ENCODE data around the gene SLC27A5. TPM values are rescaled to one million over a fixed set of nuclear protein-coding genes. Genes with fewer than 3 reads are reported as not detected.

Gene SLC27A5
- total and polyA plus RNA-seq, 7 experiments from 2014 or later, result 5.9 to 26.9 (median 13.5) TPM

DNA sequence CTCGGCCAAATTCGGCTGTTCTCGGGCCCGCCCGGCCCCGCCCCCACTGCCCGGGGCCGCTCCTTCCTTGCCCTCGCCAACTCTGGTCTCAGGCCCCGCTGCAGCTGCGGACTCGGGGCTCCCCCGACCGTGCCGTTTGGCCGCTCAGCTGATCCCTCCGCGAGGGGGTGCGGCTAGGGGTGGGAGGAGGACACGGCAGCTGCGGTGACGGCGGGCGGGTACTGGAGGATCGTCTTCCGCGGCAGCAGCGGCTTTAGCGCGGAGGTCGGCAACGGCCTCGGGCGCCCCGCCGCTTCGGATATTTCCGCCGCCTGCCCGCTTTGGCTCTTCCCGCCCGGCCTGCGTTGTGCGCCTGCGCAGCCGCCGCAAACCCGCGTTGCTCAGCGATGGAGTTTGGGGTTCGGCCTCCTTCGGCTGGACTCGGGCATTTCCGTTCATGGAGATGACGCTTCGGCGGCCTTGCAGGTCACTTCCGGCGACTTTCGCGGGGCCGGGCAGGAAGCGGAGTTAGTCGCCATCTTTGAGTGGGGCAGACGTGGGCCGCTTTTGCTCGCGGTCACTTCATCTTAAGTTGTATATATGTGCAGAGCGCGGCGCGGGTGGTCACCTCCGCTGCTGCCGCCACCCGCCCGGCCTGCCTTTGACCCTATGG, 47.0 kb upstream of the SLC27A5 start:
- Histone ChIP-seq H3K4me1 (ENCODE audit: control insufficient read depth in 2 of 2, insufficient read depth in 2 of 2, low read length in 2 of 2) (peaks cover 51 to 63% of the 10 kb centered on the region in 2 donors), H3K36me3 (ENCODE audit: control insufficient read depth in 2 of 3, insufficient read depth in 3 of 3, low read length in 3 of 3) (peaks cover 0 to 11% (median 4%) of the 10 kb centered on the region in 3 experiments), H3K9me3 (ENCODE audit: control insufficient read depth in 2 of 3, low read length in 3 of 3) (no peaks in the 10 kb centered on the region), H3K27ac (ENCODE audit: low read depth, low read length) (peak overlapping the region; percentile 97), H3K27me3 (ENCODE audit: control insufficient read depth in 2 of 2, insufficient read depth in 2 of 2, low read length in 2 of 2) (no peaks in the 10 kb centered on the region), H3K4me3 (ENCODE audit: low read length) (peak overlapping the region; percentile 97)
- Mint-ChIP-seq H3K9me3 (peaks cover 0 to 3% (median 0%) of the 10 kb centered on the region in 11 donors), H3K27ac (peak overlapping the region; percentile 93 to 99 (median 98)), H3K27me3 (peaks cover 0 to 4% (median 0%) of the 10 kb centered on the region in 5 donors), H3K4me3 (peak overlapping the region; percentile 87 to 98 (median 96)), H3K36me3 (peaks cover under 1 to 37% (median 8%) of the 10 kb centered on the region in 5 donors), H3K4me1 (peaks cover 18 to 86% (median 77%) of the 10 kb centered on the region in 7 donors)
- intact Hi-C loops (cut with micrococcal nuclease), result loop anchor here (1.0 kb wide), 2 partner anchors 15 to 157 kb away; partner anchors contain the start of gene MZF1 (in 2 of the 2)
- ATAC-seq (peak; percentile 79), DNase-seq (peak; percentile 99 to 100 (median 100))
- ChIA-PET POLR2A (interaction anchor here (0.7 to 5.1 kb wide), 10 partner anchors 8 to 45 kb away, joined by 3 to 20 read pairs (median 4); partner anchors contain the start of genes TRIM28 and ZBTB45), CTCF (interaction anchor here (1.4 kb wide), 1 partner anchor 39 kb away, joined by 4 read pairs; the partner anchor contains the start of gene ZBTB45)

DNA sequence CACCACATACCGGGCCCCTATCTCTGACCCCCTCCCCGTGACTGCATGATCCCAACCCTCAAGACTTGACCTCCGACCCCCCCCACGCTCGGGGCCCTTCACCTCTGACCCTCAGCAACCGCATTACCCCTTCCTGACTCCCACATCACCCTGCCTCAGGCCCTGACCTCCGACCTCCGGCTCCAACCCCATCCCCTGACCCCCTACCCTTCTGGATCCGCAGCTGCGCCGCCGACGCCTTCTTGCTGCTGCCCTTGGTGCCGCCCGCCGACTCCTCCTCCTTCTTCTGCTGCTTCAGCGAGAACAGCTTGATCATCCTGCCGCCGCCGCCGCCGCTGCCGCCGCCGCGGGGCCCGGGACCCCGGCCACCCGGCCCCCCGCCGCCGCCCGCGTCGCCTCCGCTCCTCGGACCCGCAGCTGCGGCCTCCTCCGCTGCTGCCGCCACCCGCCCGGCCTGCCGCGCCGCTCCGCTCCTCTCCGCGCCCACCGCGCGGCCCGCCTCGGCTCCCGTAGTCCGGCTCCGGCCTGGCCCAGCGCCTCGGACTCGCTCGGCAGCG, 46.4 kb upstream of the SLC27A5 start, which contains the start of gene UBE2M:
Gene UBE2M (minus strand): TSS at position 546 of the 557 bp plus-strand sequence. CDS start 230 bp downstream, at position 316.
- Mint-ChIP-seq H3K27me3 (no peaks in the 10 kb centered on the region), H3K4me3 (peak within 1 kb of the TSS; percentile 87 to 98 (median 96)), H3K9me3 (peaks cover 0 to 2% (median 0%) of the 10 kb centered on the region in 11 donors), H3K36me3 (peaks cover 3 to 38% (median 12%) of the 10 kb centered on the region in 5 donors), H3K27ac (peak within 1 kb of the TSS; percentile 93 to 99 (median 98)), H3K4me1 (peaks cover 16 to 84% (median 74%) of the 10 kb centered on the region in 7 donors)
- ATAC-seq, result peak; percentile 10
- Histone ChIP-seq H3K27ac (ENCODE audit: low read depth, low read length) (peak within 1 kb of the TSS; percentile 97), H3K4me1 (ENCODE audit: control insufficient read depth in 2 of 2, insufficient read depth in 2 of 2, low read length in 2 of 2) (peaks cover 50 to 59% of the 10 kb centered on the region in 2 donors), H3K9me3 (ENCODE audit: control insufficient read depth in 2 of 3, low read length in 3 of 3) (no peaks in the 10 kb centered on the region), H3K27me3 (ENCODE audit: control insufficient read depth in 2 of 2, insufficient read depth in 2 of 2, low read length in 2 of 2) (no peaks in the 10 kb centered on the region), H3K36me3 (ENCODE audit: control insufficient read depth in 2 of 3, insufficient read depth in 3 of 3, low read length in 3 of 3) (peaks cover 0 to 11% (median 4%) of the 10 kb centered on the region in 3 experiments), H3K4me3 (ENCODE audit: low read length) (peak within 1 kb of the TSS; percentile 97)
- ChIA-PET POLR2A (interaction anchor here (0.7 to 5.1 kb wide), 8 partner anchors 9 to 44 kb away, joined by 3 to 20 read pairs (median 4); partner anchors contain the start of genes TRIM28 and ZBTB45), CTCF (no interaction called here)
- intact Hi-C loops (cut with micrococcal nuclease), result loop anchor here (1.0 kb wide), 2 partner anchors 15 to 157 kb away; partner anchors contain the start of gene MZF1 (in 2 of the 2)
- peak in 6 of 9 donors; percentile 50 to 73 (median 69) for DNase-seq

DNA sequence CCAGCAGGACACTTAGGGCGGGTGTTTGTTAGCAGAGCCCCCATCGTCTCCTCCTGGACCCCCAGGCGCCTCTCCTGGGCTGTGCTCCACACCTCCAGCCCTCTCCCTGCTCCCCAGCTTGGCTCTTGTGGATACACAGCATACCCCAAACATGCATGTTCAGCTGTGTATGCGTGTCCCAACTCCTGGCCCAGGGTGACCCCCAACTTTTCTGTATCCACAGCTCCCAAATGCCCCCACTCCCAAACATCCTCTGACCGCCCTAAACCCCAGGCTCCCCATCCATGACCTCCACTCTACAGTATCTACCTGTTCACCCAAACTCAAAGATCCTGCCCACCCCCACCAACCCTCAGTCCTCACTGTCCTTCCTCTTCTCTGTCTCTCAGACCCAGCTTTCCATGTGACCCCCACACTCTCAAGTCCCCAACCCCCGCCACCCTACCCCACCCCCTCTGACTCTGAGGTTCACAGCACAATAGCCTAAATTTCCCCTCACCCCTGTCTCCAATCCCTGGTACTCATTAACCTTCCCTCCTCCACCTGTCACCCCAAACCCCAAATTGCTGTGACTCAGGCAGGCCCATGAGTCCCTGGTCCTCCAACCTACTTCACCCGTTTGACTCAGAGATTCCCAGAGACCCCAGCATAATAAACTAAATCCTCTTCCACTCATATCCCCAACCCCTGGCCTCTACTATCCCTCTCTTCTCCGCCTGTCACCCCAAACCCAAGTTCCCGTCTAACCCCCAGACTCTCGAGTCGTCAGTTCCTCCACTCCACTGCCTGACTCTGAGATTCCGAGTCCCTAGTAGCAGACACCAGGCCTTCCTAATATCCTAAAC, 45.7 kb upstream of the SLC27A5 start:
- peak overlapping the region; percentile 88 to 98 (median 94) for H3K27ac Mint-ChIP-seq
- Histone ChIP-seq H3K27ac (ENCODE audit: low read depth, low read length) (peak overlapping the region; percentile 97), H3K4me1 (ENCODE audit: control insufficient read depth in 2 of 2, insufficient read depth in 2 of 2, low read length in 2 of 2) (peaks cover 46 to 57% of the 10 kb centered on the region in 2 donors), H3K4me3 (ENCODE audit: low read length) (peak overlapping the region; percentile 79), H3K36me3 (ENCODE audit: control insufficient read depth in 2 of 3, insufficient read depth in 3 of 3, low read length in 3 of 3) (peaks cover 2 to 17% (median 4%) of the 10 kb centered on the region in 3 experiments), H3K9me3 (ENCODE audit: control insufficient read depth in 2 of 3, low read length in 3 of 3) (no peaks in the 10 kb centered on the region), H3K27me3 (ENCODE audit: control insufficient read depth in 2 of 2, insufficient read depth in 2 of 2, low read length in 2 of 2) (no peaks in the 10 kb centered on the region)
- peaks cover 0 to 2% (median 0%) of the 10 kb centered on the region in 11 donors for H3K9me3 Mint-ChIP-seq
- H3K27me3 Mint-ChIP-seq, result no peaks in the 10 kb centered on the region
- ChIA-PET POLR2A (interaction anchor here (0.5 to 1.5 kb wide), 14 partner anchors 9 to 231 kb away, joined by 3 to 8 read pairs (median 4); partner anchors contain the start of genes TRIM28 and ZBTB45), CTCF (no interaction called here)
- H3K4me3 Mint-ChIP-seq, result peak overlapping the region; percentile 87 to 97 (median 94)
- peaks cover 22 to 86% (median 78%) of the 10 kb centered on the region in 7 donors for H3K4me1 Mint-ChIP-seq
- DNase-seq (no peak), ATAC-seq (no peak)
- peaks cover 7 to 41% (median 17%) of the 10 kb centered on the region in 5 donors for H3K36me3 Mint-ChIP-seq
- intact Hi-C loops (cut with micrococcal nuclease), result loop anchor here (1.0 kb wide), 2 partner anchors 16 to 156 kb away; partner anchors contain the start of gene MZF1 (in 2 of the 2)

DNA sequence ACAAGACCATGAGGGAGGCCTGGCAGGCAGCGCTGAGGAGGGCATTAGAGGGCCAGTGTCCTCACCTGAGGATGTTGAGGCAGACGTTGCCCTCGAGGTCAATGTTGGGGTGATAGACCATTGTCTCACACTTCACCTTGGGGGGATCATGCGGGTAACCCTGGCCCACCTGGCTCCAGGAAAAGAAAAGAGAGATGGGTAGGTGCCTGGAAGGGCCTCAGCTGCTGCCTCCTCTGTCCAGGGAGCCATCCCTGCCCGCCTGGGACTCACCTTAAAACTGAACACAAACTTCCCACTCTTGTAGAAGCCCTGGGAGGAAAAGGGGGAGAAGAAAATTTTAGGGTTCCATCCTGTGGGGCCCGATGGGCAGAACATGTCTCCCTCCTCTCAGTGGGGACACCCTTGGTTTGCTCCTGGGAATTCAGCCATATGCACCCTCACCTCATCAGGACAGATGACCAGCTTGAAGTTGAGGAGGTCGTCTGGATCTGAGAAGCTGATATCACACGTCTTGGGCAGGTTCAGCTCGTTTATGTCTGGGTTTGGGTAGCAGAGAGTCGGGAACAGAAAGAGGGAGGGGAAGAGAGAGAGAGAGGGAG, 44.9 kb upstream of the SLC27A5 start:
- Histone ChIP-seq H3K27me3 (ENCODE audit: control insufficient read depth in 2 of 2, insufficient read depth in 2 of 2, low read length in 2 of 2) (no peaks in the 10 kb centered on the region), H3K4me1 (ENCODE audit: control insufficient read depth in 2 of 2, insufficient read depth in 2 of 2, low read length in 2 of 2) (peaks cover 40 to 50% of the 10 kb centered on the region in 2 donors), H3K36me3 (ENCODE audit: control insufficient read depth in 2 of 3, insufficient read depth in 3 of 3, low read length in 3 of 3) (peaks cover 4 to 24% (median 5%) of the 10 kb centered on the region in 3 experiments), H3K27ac (ENCODE audit: low read depth, low read length) (peak overlapping the region; percentile 97), H3K9me3 (ENCODE audit: control insufficient read depth in 2 of 3, low read length in 3 of 3) (no peaks in the 10 kb centered on the region), H3K4me3 (ENCODE audit: low read length) (peak overlapping the region; percentile 79)
- H3K9me3 Mint-ChIP-seq, result peaks cover 0 to 2% (median 0%) of the 10 kb centered on the region in 11 donors
- H3K27me3 Mint-ChIP-seq, result no peaks in the 10 kb centered on the region
- H3K36me3 Mint-ChIP-seq, result peaks cover 8 to 44% (median 23%) of the 10 kb centered on the region in 5 donors
- H3K4me3 Mint-ChIP-seq, result peak overlapping the region; percentile 67 to 97 (median 94)
- CTCF ChIA-PET, result interaction anchor here (0.6 kb wide), 1 partner anchor 89 kb away, joined by 3 read pairs; no protein-coding TSS in a partner anchor
- ATAC-seq (no peak), DNase-seq (no peak)
- H3K4me1 Mint-ChIP-seq, result peaks cover 24 to 79% (median 72%) of the 10 kb centered on the region in 7 donors
- intact Hi-C loops (cut with micrococcal nuclease), result no loop called here
- peak overlapping the region; percentile 80 to 99 (median 96) for H3K27ac Mint-ChIP-seq
- POLR2A ChIA-PET, result interaction anchor here (0.6 to 1.3 kb wide), 6 partner anchors 9 to 231 kb away, joined by 3 to 5 read pairs (median 4); partner anchors contain the start of genes TRIM28 and ZBTB45

DNA sequence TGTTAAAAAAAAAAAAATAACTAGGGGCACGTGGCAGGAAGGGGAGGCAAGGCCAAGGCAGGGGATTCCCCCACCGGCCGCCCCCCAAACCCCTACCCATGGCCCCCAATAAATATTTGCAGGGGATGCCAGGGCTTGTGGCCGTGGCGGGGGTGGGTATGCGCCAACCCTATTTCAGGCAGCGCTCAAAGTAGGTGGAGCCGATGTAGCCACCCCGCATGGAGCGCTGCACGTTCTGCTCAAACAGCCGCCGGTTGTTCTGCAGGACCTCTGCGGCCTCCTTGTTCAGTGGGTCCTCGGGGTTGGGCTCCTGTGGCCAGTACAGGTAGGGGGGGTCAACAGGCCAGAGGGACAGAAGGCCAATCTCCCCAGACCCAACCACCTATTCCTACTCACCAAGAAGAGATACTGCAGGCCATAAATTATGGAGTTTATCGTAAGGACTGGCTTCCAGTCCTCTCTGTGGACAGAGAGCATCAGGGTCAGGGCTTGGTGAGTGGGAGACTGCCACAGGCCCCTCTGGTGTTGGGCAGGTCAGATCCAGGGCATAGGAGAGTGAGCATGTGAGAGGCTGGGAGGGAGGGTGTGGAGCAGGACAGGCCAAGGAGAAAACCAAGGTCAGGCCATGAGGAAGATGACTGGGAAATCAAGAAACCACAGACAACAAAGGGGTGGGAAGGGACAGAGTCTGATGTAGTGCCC, 44.3 kb upstream of the SLC27A5 start:
- Histone ChIP-seq H3K27ac (ENCODE audit: low read depth, low read length) (peak overlapping the region; percentile 97), H3K4me1 (ENCODE audit: control insufficient read depth in 2 of 2, insufficient read depth in 2 of 2, low read length in 2 of 2) (peaks cover 40 to 43% of the 10 kb centered on the region in 2 donors)
- peaks cover 8 to 41% (median 23%) of the 10 kb centered on the region in 5 donors for H3K36me3 Mint-ChIP-seq

More for the DNA sequence above, 44.3 kb upstream of the SLC27A5 start:
- CTCF ChIA-PET, result interaction anchor here (0.6 to 2.1 kb wide), 4 partner anchors 24 to 89 kb away, joined by 3 to 13 read pairs (median 8); partner anchors contain the start of gene ZBTB45
- no peaks in the 10 kb centered on the region for H3K27me3 Mint-ChIP-seq
- no peak for DNase-seq
- Histone ChIP-seq H3K27me3 (ENCODE audit: control insufficient read depth in 2 of 2, insufficient read depth in 2 of 2, low read length in 2 of 2) (no peaks in the 10 kb centered on the region), H3K9me3 (ENCODE audit: control insufficient read depth in 2 of 3, low read length in 3 of 3) (no peaks in the 10 kb centered on the region), H3K36me3 (ENCODE audit: control insufficient read depth in 2 of 3, insufficient read depth in 3 of 3, low read length in 3 of 3) (peaks cover 4 to 31% (median 5%) of the 10 kb centered on the region in 3 experiments), H3K4me3 (ENCODE audit: low read length) (no peak overlapping the region)
- intact Hi-C loops (cut with micrococcal nuclease), result loop anchor here (1.0 kb wide), 2 partner anchors 12 to 37 kb away; partner anchors contain the start of genes TRIM28 (in 2 of the 2) and ZBTB45 (in 2 of the 2)
- H3K4me3 Mint-ChIP-seq, result peak overlapping the region; percentile 71 to 97 (median 94)
- H3K9me3 Mint-ChIP-seq, result peaks cover 0 to 2% (median 0%) of the 10 kb centered on the region in 11 donors
- no peak for ATAC-seq
- H3K4me1 Mint-ChIP-seq, result peaks cover 24 to 75% (median 66%) of the 10 kb centered on the region in 7 donors
- peak overlapping the region; percentile 84 to 99 (median 96) for H3K27ac Mint-ChIP-seq
- POLR2A ChIA-PET, result interaction anchor here (1.2 to 3.3 kb wide), 8 partner anchors 8 to 36 kb away, joined by 3 to 85 read pairs (median 5); partner anchors contain the start of genes MZF1, TRIM28 and ZBTB45

Measured in naive thymus-derived CD4-positive, alpha-beta T cell (primary cell).